SJSA1 (cell line): Measurements from ENCODE around the gene MAFB. TPM values are rescaled to one million over a fixed set of nuclear protein-coding genes. Genes with fewer than 3 reads are reported as not detected.

ENCODE experiments used
- DNase-seq, 2 experiments: peaks; one replicate each; pipeline ENCODE4 v3.0.0-alpha.2; 2015 to 2020; ENCODE audit warnings: low spot score in 2 of 2, low read depth in 1 of 2
- H3K27ac ChIP-seq: fragments of 250-450 bp; sonication (Bioruptor Pico); 2 replicates; pipeline ENCODE4 v1.5.1; 2020; ENCODE audit warnings: mild to moderate bottlenecking, moderate library complexity
- H3K27me3 ChIP-seq: fragments of 250-450 bp; sonication (Bioruptor Pico); replicated peaks from 2 replicates; pipeline ENCODE4 v1.5.1; 2020; ENCODE audit warnings: mild to moderate bottlenecking, moderate library complexity
- H3K36me3 ChIP-seq: fragments of 250-450 bp; sonication (Bioruptor Pico); 2 replicates; pipeline ENCODE4 v1.5.1; 2020; ENCODE audit warnings: mild to moderate bottlenecking
- H3K4me1 ChIP-seq: fragments of 250-450 bp; sonication (Bioruptor Pico); replicated peaks from 2 replicates; pipeline ENCODE4 v1.6.1; 2021; ENCODE audit warnings: mild to moderate bottlenecking
- H3K4me3 ChIP-seq: fragments of 250-450 bp; sonication (Bioruptor Pico); 2 replicates; pipeline ENCODE4 v1.5.1; 2020; ENCODE audit warnings: mild to moderate bottlenecking
- H3K9me3 ChIP-seq: fragments of 250-450 bp; sonication (Bioruptor Pico); replicated peaks from 2 replicates; pipeline ENCODE4 v1.5.1; 2020; ENCODE audit warnings: mild to moderate bottlenecking
- total RNA-seq: library from RNA; depleted of rRNA; stranded (reverse); fragments of >200 nt; shearing (Covaris generic); gene quantifications from 2 replicates; pipeline ENCODE4 v1.2.3, GENCODE V29; 2014

Gene MAFB
- total RNA-seq, 1 experiment from 2014 or later: not detected

DNA sequence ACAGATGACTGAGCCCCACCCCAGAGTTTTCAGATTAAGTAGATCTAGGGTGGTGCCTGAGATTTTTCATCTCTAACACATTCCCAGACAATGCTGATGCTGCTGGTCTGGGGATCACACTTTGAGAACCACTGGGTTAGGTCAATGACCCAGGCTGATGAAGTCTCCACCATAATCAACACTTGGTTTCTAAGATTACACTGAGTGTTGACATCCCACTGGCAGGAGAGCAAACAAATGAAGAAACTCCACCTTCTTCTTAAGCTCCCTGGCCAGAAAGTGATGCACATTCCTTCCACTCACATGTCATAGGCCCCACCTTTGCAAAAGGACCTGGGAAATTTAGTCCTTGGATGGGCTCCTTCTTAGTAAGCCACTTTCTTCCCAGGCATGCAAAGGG is 53.1 kb downstream of the MAFB start:
- peak in 1 of 2 experiments; percentile 6 for DNase-seq
- Histone ChIP-seq H3K9me3 (no peaks in the 10 kb centered on the region), H3K27ac (no peak overlapping the region), H3K27me3 (no peaks in the 10 kb centered on the region), H3K4me1 (no peaks in the 10 kb centered on the region), H3K4me3 (no peak overlapping the region), H3K36me3 (no peaks in the 10 kb centered on the region)
